GM23338 (cell line): ENCODE results near the gene BMP8B.

Experiments
- CREB1 ChIP-seq: fragments of 250-450 bp; sonication (Bioruptor Pico); IDR thresholded peaks from 2 replicates; pipeline ENCODE4 v1.5.0; 2020; ENCODE audit warnings: low read depth, mild to moderate bottlenecking, moderate library complexity
- EZH2 ChIP-seq: fragments of 200-600 bp; sonication (generic); IDR thresholded peaks from one replicate; pipeline ENCODE4 v1.8.0; 2017; ENCODE audit warnings: antibody characterized with exemption, mild to moderate bottlenecking, low read depth; ENCODE audit not compliant: unreplicated experiment
- EZH2phosphoT487 ChIP-seq: fragments of 200-600 bp; sonication (generic); IDR thresholded peaks from one replicate; pipeline ENCODE4 v1.8.1; 2018; ENCODE audit warnings: antibody characterized with exemption; ENCODE audit not compliant: unreplicated experiment
- JUNB ChIP-seq: IDR thresholded peaks from one replicate; pipeline ENCODE4 v1.6.1; 2016; ENCODE audit warnings: antibody characterized with exemption; ENCODE audit not compliant: unreplicated experiment
- NANOG ChIP-seq: IDR thresholded peaks from 2 replicates; pipeline ENCODE4 v1.6.1; 2016; ENCODE audit warnings: antibody characterized with exemption, borderline replicate concordance
- POLR2AphosphoS5 ChIP-seq: IDR thresholded peaks from 2 replicates; pipeline ENCODE4 v1.6.1; 2016; ENCODE audit warnings: antibody characterized with exemption, low read depth
- ZNF114 ChIP-seq: fragments of 250-450 bp; sonication (Bioruptor Pico); IDR thresholded peaks from 2 replicates; pipeline ENCODE4 v1.5.0; 2020; ENCODE audit warnings: mild to moderate bottlenecking, moderate library complexity
- ZNF331 ChIP-seq: fragments of 250-450 bp; sonication (Bioruptor Pico); IDR thresholded peaks from 2 replicates; pipeline ENCODE4 v1.5.0; 2020; ENCODE audit warnings: low read depth, mild to moderate bottlenecking, moderate library complexity
- TF ChIP-seq, protein P1 (sequence below), 2 experiments: fragments of 200-600 bp in 1 of 2; sonication (generic) in 1 of 2; conservative IDR thresholded peaks; 2 replicates each; pipeline versions ENCODE4 v1.5.1 to v1.6.1; 2016 to 2017; ENCODE audit warnings: antibody characterized with exemption in 2 of 2, low read depth in 2 of 2, mild to moderate bottlenecking in 2 of 2, moderate library complexity in 1 of 2
- TF ChIP-seq, protein P2 (sequence below): IDR thresholded peaks from one replicate; pipeline ENCODE4 v1.6.1; 2018; ENCODE audit warnings: antibody characterized with exemption; ENCODE audit not compliant: unreplicated experiment

DNA sequence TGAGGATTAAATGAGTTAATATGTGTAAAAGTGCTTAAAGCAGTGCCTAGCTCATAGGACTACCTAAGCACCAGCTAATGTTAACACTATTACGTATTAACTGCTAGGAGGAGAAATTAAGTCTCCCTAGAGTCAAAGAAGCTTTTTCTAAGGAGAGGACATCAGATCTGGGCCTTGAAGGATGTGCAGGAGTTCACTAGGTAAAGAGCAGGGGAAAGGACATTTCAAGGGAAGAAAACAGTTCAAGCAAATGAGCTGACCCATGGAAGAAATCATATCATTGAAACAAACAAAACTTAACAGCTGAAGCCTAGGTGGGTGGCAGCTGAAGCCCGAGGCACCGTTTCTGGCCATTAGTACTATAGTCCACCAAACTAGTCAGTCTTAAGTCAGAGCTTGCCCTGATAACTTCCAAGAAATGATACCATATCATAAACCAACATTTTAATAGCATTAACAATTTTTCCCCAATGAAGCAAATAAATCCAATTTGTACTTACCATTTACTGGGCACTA lies 48.0 kb upstream of the BMP8B start:
- TF ChIP-seq, protein P1, sequence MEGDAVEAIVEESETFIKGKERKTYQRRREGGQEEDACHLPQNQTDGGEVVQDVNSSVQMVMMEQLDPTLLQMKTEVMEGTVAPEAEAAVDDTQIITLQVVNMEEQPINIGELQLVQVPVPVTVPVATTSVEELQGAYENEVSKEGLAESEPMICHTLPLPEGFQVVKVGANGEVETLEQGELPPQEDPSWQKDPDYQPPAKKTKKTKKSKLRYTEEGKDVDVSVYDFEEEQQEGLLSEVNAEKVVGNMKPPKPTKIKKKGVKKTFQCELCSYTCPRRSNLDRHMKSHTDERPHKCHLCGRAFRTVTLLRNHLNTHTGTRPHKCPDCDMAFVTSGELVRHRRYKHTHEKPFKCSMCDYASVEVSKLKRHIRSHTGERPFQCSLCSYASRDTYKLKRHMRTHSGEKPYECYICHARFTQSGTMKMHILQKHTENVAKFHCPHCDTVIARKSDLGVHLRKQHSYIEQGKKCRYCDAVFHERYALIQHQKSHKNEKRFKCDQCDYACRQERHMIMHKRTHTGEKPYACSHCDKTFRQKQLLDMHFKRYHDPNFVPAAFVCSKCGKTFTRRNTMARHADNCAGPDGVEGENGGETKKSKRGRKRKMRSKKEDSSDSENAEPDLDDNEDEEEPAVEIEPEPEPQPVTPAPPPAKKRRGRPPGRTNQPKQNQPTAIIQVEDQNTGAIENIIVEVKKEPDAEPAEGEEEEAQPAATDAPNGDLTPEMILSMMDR (conservative IDR thresholded peaks at IDR 0.05; ENCODE audit: low read depth in 2 of 2), result no peak
- TF ChIP-seq EZH2 (no peak), NANOG (no peak), EZH2phosphoT487 (no peak), ZNF114 (CRISPR knock-in tag) (no peak), POLR2AphosphoS5 (no peak), CREB1 (CRISPR knock-in tag) (no peak), JUNB (no peak), ZNF331 (CRISPR knock-in tag) (no peak)
- TF ChIP-seq, protein P2, sequence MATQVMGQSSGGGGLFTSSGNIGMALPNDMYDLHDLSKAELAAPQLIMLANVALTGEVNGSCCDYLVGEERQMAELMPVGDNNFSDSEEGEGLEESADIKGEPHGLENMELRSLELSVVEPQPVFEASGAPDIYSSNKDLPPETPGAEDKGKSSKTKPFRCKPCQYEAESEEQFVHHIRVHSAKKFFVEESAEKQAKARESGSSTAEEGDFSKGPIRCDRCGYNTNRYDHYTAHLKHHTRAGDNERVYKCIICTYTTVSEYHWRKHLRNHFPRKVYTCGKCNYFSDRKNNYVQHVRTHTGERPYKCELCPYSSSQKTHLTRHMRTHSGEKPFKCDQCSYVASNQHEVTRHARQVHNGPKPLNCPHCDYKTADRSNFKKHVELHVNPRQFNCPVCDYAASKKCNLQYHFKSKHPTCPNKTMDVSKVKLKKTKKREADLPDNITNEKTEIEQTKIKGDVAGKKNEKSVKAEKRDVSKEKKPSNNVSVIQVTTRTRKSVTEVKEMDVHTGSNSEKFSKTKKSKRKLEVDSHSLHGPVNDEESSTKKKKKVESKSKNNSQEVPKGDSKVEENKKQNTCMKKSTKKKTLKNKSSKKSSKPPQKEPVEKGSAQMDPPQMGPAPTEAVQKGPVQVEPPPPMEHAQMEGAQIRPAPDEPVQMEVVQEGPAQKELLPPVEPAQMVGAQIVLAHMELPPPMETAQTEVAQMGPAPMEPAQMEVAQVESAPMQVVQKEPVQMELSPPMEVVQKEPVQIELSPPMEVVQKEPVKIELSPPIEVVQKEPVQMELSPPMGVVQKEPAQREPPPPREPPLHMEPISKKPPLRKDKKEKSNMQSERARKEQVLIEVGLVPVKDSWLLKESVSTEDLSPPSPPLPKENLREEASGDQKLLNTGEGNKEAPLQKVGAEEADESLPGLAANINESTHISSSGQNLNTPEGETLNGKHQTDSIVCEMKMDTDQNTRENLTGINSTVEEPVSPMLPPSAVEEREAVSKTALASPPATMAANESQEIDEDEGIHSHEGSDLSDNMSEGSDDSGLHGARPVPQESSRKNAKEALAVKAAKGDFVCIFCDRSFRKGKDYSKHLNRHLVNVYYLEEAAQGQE, result no peak
